ENCODE measurements around the gene DCDC2C. TPM values are rescaled to one million over a fixed set of nuclear protein-coding genes. Genes with fewer than 3 reads are reported as not detected.

The DCDC2C gene, protein sequence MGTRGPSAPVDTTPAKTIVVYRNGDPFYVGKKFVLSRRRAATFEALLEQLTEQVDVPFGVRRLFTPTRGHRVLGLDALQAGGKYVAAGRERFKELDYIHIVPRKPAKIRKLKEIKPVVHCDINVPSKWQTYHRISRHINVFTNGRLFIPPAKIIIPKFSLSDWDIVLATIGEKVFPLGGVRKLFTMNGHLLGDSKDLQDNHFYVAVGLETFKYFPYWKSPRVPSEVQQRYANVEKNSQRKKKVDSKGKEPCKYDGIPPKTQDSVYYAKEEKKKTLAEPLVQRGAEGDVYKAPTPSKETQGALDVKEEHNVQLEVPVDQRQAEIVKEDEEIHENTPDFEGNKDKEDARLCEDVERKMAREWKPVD
- polyA plus RNA-seq (2011; rRNA removed) = not detected in 2 replicates
- polyA plus RNA-seq (2012; cell fraction: cytosol; rRNA removed) = not detected in 2 replicates
- not detected in 2 replicates for polyA plus RNA-seq (2012; cell fraction: nucleus; rRNA removed)
- not detected in 3 replicates for polyA plus RNA-seq (2017; fragmentation: RNase III; extraction: RNeasy Plus Mini Kit Qiagen cat#74134 plus additional on column Dnase treatment)
- not detected in 2 replicates for polyA minus RNA-seq (2011; rRNA and poly(A)+ RNA removed)

DNA sequence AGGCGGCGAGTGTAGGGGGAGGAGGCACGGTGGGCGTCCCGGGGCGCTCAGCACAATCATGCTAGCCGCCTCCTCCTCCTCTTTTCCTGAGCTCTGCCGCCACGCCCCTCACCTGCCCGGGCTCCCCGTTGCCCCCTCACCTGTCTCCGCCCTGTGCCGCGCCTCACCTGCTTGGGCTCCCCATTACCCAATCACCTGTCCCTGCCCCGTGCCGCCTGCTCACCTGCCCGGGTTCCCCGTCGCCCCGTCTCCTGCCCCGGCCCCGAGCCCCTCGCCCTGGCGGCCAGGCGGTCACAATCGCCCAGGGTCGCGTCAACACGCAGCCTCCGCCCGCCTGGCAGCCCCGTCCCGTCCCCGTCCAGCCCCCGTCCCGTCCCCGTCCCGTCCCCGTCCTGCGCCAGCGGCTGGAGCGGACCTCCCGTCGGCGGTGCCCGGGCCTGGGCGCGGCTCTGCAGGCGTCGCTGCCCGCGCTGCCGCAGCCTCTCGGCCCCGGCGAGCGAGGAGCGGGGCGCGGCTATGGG lies at the start of gene DCDC2C:
Gene DCDC2C (plus strand): TSS at position 340 of the 521 bp plus-strand sequence. CDS start 177 bp downstream, at position 517.
- peaks cover 2% of the 10 kb centered on the region; the same call in 1 of the 3 replicates for H3K9me3 ChIP-seq
- POLR2A ChIA-PET = no interaction called here
- 42% methylated on average over 25 of the region's 60 CpGs for WGBS (ENCODE audit: missing lambda C conversion rate)
- TF ChIP-seq HDAC2 (IDR thresholded peaks at IDR 0.05) = no peak
- TF ChIP-seq, protein P1, sequence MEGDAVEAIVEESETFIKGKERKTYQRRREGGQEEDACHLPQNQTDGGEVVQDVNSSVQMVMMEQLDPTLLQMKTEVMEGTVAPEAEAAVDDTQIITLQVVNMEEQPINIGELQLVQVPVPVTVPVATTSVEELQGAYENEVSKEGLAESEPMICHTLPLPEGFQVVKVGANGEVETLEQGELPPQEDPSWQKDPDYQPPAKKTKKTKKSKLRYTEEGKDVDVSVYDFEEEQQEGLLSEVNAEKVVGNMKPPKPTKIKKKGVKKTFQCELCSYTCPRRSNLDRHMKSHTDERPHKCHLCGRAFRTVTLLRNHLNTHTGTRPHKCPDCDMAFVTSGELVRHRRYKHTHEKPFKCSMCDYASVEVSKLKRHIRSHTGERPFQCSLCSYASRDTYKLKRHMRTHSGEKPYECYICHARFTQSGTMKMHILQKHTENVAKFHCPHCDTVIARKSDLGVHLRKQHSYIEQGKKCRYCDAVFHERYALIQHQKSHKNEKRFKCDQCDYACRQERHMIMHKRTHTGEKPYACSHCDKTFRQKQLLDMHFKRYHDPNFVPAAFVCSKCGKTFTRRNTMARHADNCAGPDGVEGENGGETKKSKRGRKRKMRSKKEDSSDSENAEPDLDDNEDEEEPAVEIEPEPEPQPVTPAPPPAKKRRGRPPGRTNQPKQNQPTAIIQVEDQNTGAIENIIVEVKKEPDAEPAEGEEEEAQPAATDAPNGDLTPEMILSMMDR (IDR thresholded peaks at IDR 0.05) = no peak
- no peak for TF ChIP-seq NPAS2 (CRISPR knock-in tag; IDR thresholded peaks at IDR 0.05; ENCODE audit: borderline replicate concordance)
- TF ChIP-seq, protein P2, sequence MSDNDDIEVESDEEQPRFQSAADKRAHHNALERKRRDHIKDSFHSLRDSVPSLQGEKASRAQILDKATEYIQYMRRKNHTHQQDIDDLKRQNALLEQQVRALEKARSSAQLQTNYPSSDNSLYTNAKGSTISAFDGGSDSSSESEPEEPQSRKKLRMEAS (IDR thresholded peaks at IDR 0.05) = no peak
- TF ChIP-seq HMGXB4 (CRISPR knock-in tag; IDR thresholded peaks at IDR 0.05; ENCODE audit: borderline replicate concordance) = no peak
- TF ChIP-seq MAFK (IDR thresholded peaks at IDR 0.05; ENCODE audit: partially characterized antibody) = no peak
- no peak for TF ChIP-seq RFX5 (IDR thresholded peaks at IDR 0.05)
- TF ChIP-seq HES2 (IDR thresholded peaks at IDR 0.05) = no peak
- TF ChIP-seq RARB (CRISPR knock-in tag; IDR thresholded peaks at IDR 0.05) = no peak
- no peak for TF ChIP-seq SREBF2 (IDR thresholded peaks at IDR 0.05)
- TF ChIP-seq, protein P3, sequence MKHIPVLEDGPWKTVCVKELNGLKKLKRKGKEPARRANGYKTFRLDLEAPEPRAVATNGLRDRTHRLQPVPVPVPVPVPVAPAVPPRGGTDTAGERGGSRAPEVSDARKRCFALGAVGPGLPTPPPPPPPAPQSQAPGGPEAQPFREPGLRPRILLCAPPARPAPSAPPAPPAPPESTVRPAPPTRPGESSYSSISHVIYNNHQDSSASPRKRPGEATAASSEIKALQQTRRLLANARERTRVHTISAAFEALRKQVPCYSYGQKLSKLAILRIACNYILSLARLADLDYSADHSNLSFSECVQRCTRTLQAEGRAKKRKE (CRISPR knock-in tag; IDR thresholded peaks at IDR 0.05; ENCODE audit: low read depth) = no peak
- no peak for TF ChIP-seq JUN (IDR thresholded peaks at IDR 0.05)
- CTCF ChIA-PET = interaction anchor here (1.0 kb wide), 1 partner anchor 78 kb away, joined by 3 read pairs; no protein-coding TSS in a partner anchor
- H3K4me1 ChIP-seq = no peaks in the 10 kb centered on the region; the same call in 2 of the 3 replicates
- no peak for FAIRE-seq
- ATAC-seq = peak; percentile 20 to 29; a peak in 1 of 6 replicates
- H3K4me3 ChIP-seq = peak within 1 kb of the TSS; percentile 27
- H3K4me2 ChIP-seq = peak within 1 kb of the TSS; percentile 59
- no peak within 1 kb of the TSS for H3K27ac ChIP-seq
- no peak for DNase-seq (ENCODE audit: low read depth in 1 of 2, low spot score in 1 of 2)

- H3K27ac ChIP-seq = no peak overlapping the region
- no peak for TF ChIP-seq FOXS1 (CRISPR knock-in tag; IDR thresholded peaks at IDR 0.05)
- TF ChIP-seq, protein P3 (CRISPR knock-in tag; IDR thresholded peaks at IDR 0.05; ENCODE audit: low read depth) = no peak
- TF ChIP-seq MAZ (IDR thresholded peaks at IDR 0.05; ENCODE audit: borderline replicate concordance, low read depth, low read length) = no peak
- no peak for TF ChIP-seq HOXB5 (CRISPR knock-in tag; IDR thresholded peaks at IDR 0.05)
- no peak for TF ChIP-seq TP53 (CRISPR knock-in tag; IDR thresholded peaks at IDR 0.05)
- no peak for TF ChIP-seq HEYL (CRISPR knock-in tag; IDR thresholded peaks at IDR 0.05)
- no peak for TF ChIP-seq JUN (IDR thresholded peaks at IDR 0.05)
- TF ChIP-seq CHD2 (IDR thresholded peaks at IDR 0.05; ENCODE audit: low read length, partially characterized antibody) = no peak
- 71% methylated on average over 9 of the region's 10 CpGs for WGBS (ENCODE audit: missing lambda C conversion rate)
- H3K4me2 ChIP-seq = no peak overlapping the region
- ChIA-PET POLR2A (no interaction called here), CTCF (interaction anchor here (0.9 to 6.1 kb wide), 8 partner anchors 9 to 231 kb away, joined by 3 to 44 read pairs (median 4); no protein-coding TSS in a partner anchor)
- no peak overlapping the region for H3K4me3 ChIP-seq
- no peaks in the 10 kb centered on the region for H3K9me3 ChIP-seq
- DNase-seq (ENCODE audit: low read depth in 1 of 2, low spot score in 1 of 2) = no peak
- no peak for FAIRE-seq
- H3K4me1 ChIP-seq = peaks cover 5% of the 10 kb centered on the region; the same call in 1 of the 3 replicates
- ATAC-seq = no peak
Observed at GRCh38 chr2:3654011-3654410, 49.4 kb upstream of the DCDC2C start.

Measured in A549 (cell line).